Thymus (tissue), 11 donors: Measurements from ENCODE around the gene PNPLA6. TPM values are rescaled to one million over a fixed set of nuclear protein-coding genes. Genes with fewer than 3 reads are reported as not detected.
A peak's percentile ranks its signal among the peaks of the same experiment; 100 is the strongest.

Source experiments
- DNase-seq, 9 donors: peaks; one replicate each; pipeline ENCODE4 v3.0.0-alpha.2; 2013; ENCODE audit warnings: low spot score in 9 of 9, low read depth in 6 of 9, missing footprints in 1 of 9
- H3K27ac ChIP-seq, 2 donors: one replicate each; pipeline ENCODE4 v1.5.1; 2013; ENCODE audit warnings: control low read depth in 1 of 2, low read depth in 1 of 2, low read length in 1 of 2, mild to moderate bottlenecking in 1 of 2, moderate library complexity in 1 of 2
- H3K27me3 ChIP-seq, 2 donors: one replicate each; pipeline ENCODE4 v1.5.1; 2013; ENCODE audit warnings: low read length in 1 of 2; ENCODE audit not compliant: control insufficient read depth in 2 of 2, insufficient read depth in 1 of 2
- H3K36me3 ChIP-seq, 2 donors: one replicate each; pipeline ENCODE4 v1.5.1; 2013; ENCODE audit warnings: low read length in 1 of 2, mild to moderate bottlenecking in 1 of 2, moderate library complexity in 1 of 2; ENCODE audit not compliant: control insufficient read depth in 2 of 2, insufficient read depth in 2 of 2
- H3K4me1 ChIP-seq, 2 donors: one replicate each; pipeline ENCODE4 v1.5.1; 2013; ENCODE audit warnings: low read length in 2 of 2; ENCODE audit not compliant: control insufficient read depth in 2 of 2, insufficient read depth in 2 of 2
- H3K4me3 ChIP-seq, 2 donors: one replicate each; pipeline ENCODE4 v1.5.1; 2013; ENCODE audit warnings: low read length in 2 of 2, control low read depth in 1 of 2, mild to moderate bottlenecking in 1 of 2
- H3K9me3 ChIP-seq, 2 donors: one replicate each; pipeline ENCODE4 v1.5.1; 2013; ENCODE audit warnings: low read length in 1 of 2, mild to moderate bottlenecking in 1 of 2; ENCODE audit not compliant: control insufficient read depth in 2 of 2, insufficient read depth in 1 of 2
- WGBS: extraction: QIAGEN DNeasy Blood & Tissue Kit; methylation state at CpG from one replicate; pipeline ENCODE4 v1.1.7; 2013; 5-methylcytosine and 5-hydroxymethylcytosine counted together
- polyA plus RNA-seq: library from polyadenylated mRNA; stranded (reverse); fragments of 200-250 nt; gene quantifications from one replicate; pipeline ENCODE4 v1.2.3, GENCODE V29; 2013
- total RNA-seq: library from RNA; stranded (reverse); fragments of 120-200 nt; gene quantifications from one replicate; pipeline ENCODE4 v1.2.4, GENCODE V29; 2013
- donor health status: healthy.

The PNPLA6 gene
- total and polyA plus RNA-seq, 2 donors, result 17.3 to 75.3 TPM

DNA sequence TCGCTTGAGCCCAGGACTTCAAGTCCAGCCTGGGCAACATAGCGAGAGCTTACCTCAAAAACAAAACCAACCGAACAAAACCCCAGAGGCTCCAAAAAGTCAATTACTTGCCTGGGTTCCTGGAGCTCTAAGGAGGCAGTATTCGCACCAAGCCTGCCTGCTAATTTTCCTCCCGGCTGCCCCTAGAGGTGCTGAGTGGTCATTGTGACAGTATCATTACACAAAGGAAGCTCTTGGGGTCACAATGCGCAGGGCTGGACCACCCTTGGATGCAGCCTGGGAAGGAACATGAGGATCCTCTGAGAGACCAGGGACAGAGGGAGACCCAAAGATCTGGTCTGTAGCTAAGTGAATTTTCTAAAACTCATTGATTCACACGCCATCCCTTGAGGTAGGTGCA, 38.2 kb upstream of the PNPLA6 start:
- Histone ChIP-seq H3K27ac (no peak overlapping the region), H3K4me1 (peaks cover 2% of the 10 kb centered on the region in 2 donors), H3K36me3 (no peaks in the 10 kb centered on the region), H3K27me3 (peaks cover 13 to 43% of the 10 kb centered on the region in 2 donors), H3K4me3 (no peak overlapping the region), H3K9me3 (peaks cover 1 to 4% of the 10 kb centered on the region in 2 donors)
- WGBS, result 55% methylated on average over 7 of the region's 7 CpGs
- DNase-seq, result no peak

DNA sequence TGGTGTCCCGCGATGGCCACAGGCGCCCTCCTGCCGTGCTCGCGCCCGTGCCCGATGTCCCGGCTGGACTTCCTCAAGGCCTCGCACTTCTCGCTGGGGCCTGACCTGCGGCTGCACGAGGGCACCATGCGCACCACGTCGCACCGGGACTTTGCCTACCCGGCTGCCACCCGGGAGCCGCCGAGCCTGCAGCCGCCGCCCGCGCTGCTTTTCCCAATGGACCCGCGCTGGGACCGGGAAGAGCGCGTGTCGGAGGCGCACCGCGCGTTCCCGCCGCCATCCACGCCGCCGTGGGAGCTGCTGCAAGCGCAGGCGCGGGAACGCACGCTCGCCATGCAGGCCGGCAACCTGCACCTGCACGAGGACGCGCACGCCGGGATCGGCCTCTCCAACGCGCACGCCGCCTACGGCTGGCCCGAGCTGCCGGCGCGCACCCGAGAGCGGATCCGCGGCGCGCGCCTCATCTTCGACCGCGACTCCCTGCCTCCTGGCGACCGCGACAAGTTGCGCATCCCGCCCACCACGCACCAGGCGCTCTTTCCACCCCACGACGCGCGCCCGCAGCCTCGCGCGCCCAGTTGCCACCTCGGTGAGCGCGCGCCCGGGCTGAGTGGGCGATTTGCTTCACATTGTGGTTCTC, 34.6 kb upstream of the PNPLA6 start:
- DNase-seq, result peak in 5 of 9 donors; percentile 27 to 63 (median 43)
- peaks cover 13 to 71% of the 10 kb centered on the region in 2 donors for H3K27me3 ChIP-seq

DNA sequence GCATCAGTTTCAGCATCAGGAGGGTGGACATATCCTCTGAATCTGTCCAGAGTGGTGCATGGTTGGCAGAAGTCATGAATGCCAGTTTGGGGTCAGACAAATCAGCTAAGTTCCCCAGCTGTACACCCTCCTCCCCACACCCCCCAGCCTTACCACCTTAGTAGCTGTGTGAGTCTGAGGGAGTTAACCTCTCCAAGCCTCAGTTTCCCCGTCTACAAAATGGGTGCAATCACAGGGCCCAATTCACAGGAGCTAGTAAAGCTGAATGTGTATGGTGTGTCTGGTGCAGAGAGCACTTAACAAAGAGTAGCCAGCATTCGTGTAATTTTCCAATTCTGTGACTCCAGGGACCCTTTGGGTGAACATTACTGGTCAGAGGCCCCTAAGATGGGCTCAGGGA, 33.0 kb upstream of the PNPLA6 start:
- no peak for DNase-seq
- peaks cover 9 to 13% of the 10 kb centered on the region in 2 donors for H3K4me1 ChIP-seq
- H3K9me3 ChIP-seq, result peaks cover 1 to 12% of the 10 kb centered on the region in 2 donors
- H3K4me3 ChIP-seq, result no peak overlapping the region
- H3K27me3 ChIP-seq, result peaks cover 13 to 73% of the 10 kb centered on the region in 2 donors
- 82% methylated on average over 2 of the region's 2 CpGs for WGBS
- no peak overlapping the region for H3K27ac ChIP-seq
- H3K36me3 ChIP-seq, result no peaks in the 10 kb centered on the region

More for the DNA sequence above, 34.6 kb upstream of the PNPLA6 start:
- H3K4me1 ChIP-seq, result peaks cover 9 to 12% of the 10 kb centered on the region in 2 donors
- peak overlapping the region in 1 of 2 donors; percentile 21 for H3K4me3 ChIP-seq
- no peaks in the 10 kb centered on the region for H3K36me3 ChIP-seq
- H3K9me3 ChIP-seq, result peaks cover 1 to 4% of the 10 kb centered on the region in 2 donors
- H3K27ac ChIP-seq, result no peak overlapping the region
- WGBS, result 4% methylated on average over 93 of the region's 93 CpGs

DNA sequence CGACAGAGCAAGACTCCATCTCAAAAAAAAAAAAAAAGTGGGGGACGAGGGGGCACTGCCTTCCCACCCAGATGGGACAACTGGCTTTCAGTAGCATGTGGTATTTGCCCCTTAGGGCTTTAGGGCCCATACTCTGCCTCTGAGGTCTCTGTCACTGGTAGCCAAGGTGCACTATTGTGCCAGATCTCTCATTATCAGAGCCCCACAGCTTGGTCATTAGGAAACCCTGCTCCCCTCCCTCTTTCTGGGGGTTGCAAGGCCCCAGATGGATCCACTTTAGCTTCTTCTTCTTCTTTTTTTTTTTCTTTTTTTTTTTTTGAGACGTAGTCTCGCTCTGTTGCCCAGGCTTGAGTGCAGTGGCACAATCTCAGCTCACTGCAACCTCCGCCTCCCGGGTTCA, 30.8 kb upstream of the PNPLA6 start:
- peaks cover 9 to 13% of the 10 kb centered on the region in 2 donors for H3K4me1 ChIP-seq
- H3K27ac ChIP-seq, result no peak overlapping the region
- WGBS, result 88% methylated on average over 6 of the region's 6 CpGs
- peaks cover 1 to 12% of the 10 kb centered on the region in 2 donors for H3K9me3 ChIP-seq
- DNase-seq, result no peak
- H3K36me3 ChIP-seq, result no peaks in the 10 kb centered on the region
- H3K4me3 ChIP-seq, result no peak overlapping the region
- peaks cover 13 to 72% of the 10 kb centered on the region in 2 donors for H3K27me3 ChIP-seq

DNA sequence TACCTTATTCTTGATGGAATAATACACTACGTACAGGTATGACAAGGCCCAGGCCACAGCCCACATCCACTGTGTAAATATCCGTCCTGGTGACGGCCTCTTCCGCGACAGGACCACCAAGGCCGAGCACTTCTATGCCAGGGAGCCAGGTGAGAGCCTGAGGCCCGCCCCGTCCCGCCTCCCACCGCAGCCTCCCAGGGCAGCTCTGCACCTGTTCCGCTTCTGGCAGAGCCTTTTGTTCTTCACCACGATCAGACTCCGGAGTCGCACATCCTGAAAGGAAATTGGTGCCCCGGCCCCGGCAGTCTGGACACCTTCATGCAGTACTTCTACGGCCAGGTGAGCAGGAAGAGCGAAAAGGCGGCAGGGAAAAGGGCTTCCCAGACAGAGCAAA, 30.2 kb upstream of the PNPLA6 start:
- Histone ChIP-seq H3K36me3 (no peaks in the 10 kb centered on the region), H3K27me3 (peaks cover 13 to 66% of the 10 kb centered on the region in 2 donors), H3K9me3 (peaks cover 1 to 12% of the 10 kb centered on the region in 2 donors), H3K27ac (no peak overlapping the region), H3K4me1 (peaks cover 9 to 13% of the 10 kb centered on the region in 2 donors), H3K4me3 (no peak overlapping the region)
- no peak for DNase-seq
- 20% methylated on average over 19 of the region's 19 CpGs for WGBS

DNA sequence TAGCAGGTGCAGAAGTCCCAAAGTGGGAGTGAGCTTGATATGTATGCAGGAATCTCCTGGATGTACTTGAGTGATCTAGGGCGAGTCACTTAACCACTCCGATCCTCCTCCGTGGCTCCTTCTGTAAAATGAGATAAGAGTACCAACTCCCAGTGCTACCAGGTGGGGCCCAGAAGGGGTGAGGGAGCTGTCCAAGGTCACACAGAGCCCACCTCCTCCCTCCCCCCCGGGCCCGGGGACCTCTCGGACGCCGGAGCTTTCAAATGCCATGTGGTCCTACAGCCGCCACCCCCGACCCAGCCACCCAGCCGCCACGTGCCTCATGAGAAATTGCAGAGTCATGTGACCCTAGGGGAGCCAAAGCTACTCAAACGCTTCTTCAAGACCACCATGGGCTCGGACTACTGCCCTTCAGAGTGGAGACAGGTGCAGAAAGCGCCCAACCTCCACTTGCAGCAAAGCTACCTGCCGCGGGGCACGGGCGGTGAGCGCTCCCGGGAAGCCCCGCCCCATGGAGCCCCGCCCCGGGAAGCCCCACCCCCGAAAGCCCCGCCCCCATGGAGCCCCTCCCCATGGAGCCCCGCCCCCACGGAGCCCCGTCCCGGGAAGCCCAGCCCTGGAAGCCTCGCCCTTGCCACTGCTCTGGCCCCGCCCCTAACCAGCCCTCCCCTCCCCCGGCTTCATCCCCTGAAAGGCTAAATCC, 29.7 kb upstream of the PNPLA6 start:
- no peak for DNase-seq

DNA sequence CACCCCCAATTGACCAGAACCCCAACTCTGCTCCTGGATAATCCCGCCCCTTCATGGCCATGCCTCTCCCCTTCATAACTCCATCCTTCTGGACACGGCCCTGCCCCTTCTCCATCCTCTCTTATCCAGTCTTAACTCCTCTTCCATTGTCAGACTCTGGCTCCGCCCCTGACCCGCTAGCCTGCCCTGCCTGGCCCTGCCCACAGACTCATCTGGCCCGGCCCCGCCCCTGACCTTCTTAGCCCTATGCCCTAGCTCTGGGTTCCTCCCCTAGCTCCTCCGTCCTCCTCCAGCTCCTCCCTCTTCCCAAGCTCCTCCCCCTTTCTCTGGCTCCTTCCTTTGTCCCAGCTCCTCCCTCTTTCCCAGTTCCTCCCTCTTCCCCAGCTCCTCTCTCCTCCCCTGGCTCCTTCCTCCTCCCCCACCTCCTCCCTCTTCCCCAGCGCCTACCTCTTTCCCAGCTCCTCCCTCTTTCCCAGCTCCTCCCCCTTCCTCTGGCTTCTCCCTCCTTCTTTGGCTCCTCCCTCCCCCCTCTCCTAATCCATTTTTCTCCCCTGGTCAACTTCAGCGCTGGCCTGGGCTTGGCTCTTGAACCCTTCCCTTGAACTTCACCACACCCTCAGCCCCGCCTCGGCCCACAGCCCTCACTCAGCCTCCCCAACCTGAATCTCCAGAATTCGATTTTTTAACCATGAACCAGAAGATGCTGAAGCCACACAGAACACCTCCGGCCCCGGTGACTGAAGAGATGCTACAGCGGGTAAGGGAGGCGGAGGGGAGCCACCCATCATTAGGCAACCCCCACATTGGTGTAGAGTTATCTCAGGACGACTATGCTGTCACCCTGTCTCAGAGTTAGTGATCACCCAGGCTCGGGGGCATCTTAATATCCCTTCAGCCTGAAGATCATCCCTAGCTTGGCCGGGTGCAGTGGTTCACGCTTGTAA, 28.9 kb upstream of the PNPLA6 start:
- no peak overlapping the region for H3K4me3 ChIP-seq

More for the DNA sequence above, 29.7 kb upstream of the PNPLA6 start:
- peaks cover 10 to 60% of the 10 kb centered on the region in 2 donors for H3K27me3 ChIP-seq
- H3K4me1 ChIP-seq, result peaks cover 9 to 10% of the 10 kb centered on the region in 2 donors
- no peaks in the 10 kb centered on the region for H3K36me3 ChIP-seq
- peaks cover 1 to 12% of the 10 kb centered on the region in 2 donors for H3K9me3 ChIP-seq
- WGBS, result 7% methylated on average over 33 of the region's 33 CpGs
- no peak overlapping the region for H3K27ac ChIP-seq
- H3K4me3 ChIP-seq, result no peak overlapping the region

DNA sequence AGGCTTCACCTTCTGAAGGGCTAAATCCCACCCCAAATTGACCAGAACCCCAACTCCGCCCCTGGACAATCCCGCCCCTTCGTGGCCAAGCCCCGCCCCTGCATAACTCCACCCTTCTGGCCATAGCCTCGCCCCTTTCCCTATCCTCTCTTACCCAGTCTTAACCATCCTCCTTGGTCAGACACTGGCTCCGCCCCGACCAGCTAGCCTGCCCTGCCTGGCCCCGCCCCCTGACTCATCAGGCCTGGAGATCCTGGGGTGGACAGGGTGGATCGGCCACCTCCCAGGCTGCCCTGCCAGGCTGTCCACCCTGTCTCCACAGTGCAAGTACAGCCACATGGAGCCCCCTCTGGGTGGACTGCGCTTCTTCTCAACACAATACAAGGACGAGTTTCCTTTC, 27.6 kb upstream of the PNPLA6 start:
- no peak for DNase-seq
- Histone ChIP-seq H3K27me3 (peaks cover 0 to 42% of the 10 kb centered on the region in 2 donors), H3K4me1 (peaks cover 7 to 10% of the 10 kb centered on the region in 2 donors), H3K27ac (no peak overlapping the region), H3K4me3 (no peak overlapping the region), H3K36me3 (no peaks in the 10 kb centered on the region), H3K9me3 (peaks cover 0 to 8% of the 10 kb centered on the region in 2 donors)
- 61% methylated on average over 11 of the region's 11 CpGs for WGBS

More for the DNA sequence above, 28.9 kb upstream of the PNPLA6 start:
- Histone ChIP-seq H3K27ac (no peak overlapping the region), H3K4me1 (peaks cover 7 to 10% of the 10 kb centered on the region in 2 donors), H3K27me3 (peaks cover 4 to 52% of the 10 kb centered on the region in 2 donors), H3K9me3 (peaks cover 1 to 8% of the 10 kb centered on the region in 2 donors), H3K36me3 (no peaks in the 10 kb centered on the region)
- no peak for DNase-seq
- 56% methylated on average over 20 of the region's 20 CpGs for WGBS
